ENCODE measurements around the gene EFNA4. TPM values are rescaled to one million over a fixed set of nuclear protein-coding genes. Genes with fewer than 3 reads are reported as not detected.

The EFNA4 gene
- polyA plus RNA-seq, 2 of the 4 experiments (the other 2 are of a cell fraction): 3.1 to 8.7 TPM

- Histone ChIP-seq H3K27ac (peak overlapping the region; percentile 26 to 66; a peak in 5 of 6 replicates), H3K4me2 (peak overlapping the region; percentile 45), H3K9me3 (no peaks in the 10 kb centered on the region), H3K4me3 (no peak overlapping the region), H3K4me1 (peaks cover 28% of the 10 kb centered on the region)
- ChIA-PET CTCF (interaction anchor here (1.4 to 1.8 kb wide), 2 partner anchors 46 to 134 kb away, joined by 3 to 4 read pairs; partner anchors contain the start of gene KRTCAP2), POLR2A (interaction anchor here (0.9 kb wide), 1 partner anchor 12 kb away, joined by 3 read pairs; the partner anchor contains the start of gene ADAM15)
- FAIRE-seq: no peak
- ATAC-seq: peak; percentile 60 to 78
- peak in 1 of 2 experiments; percentile 77 for DNase-seq (ENCODE audit: low read depth in 1 of 2, low spot score in 1 of 2)
- TF ChIP-seq ZNF302 (CRISPR knock-in tag; IDR thresholded peaks at IDR 0.05): no peak
- TF ChIP-seq ESRRA (IDR thresholded peaks at IDR 0.05; ENCODE audit: borderline replicate concordance, low read length): no peak
- no peak for TF ChIP-seq RAD21 (conservative IDR thresholded peaks at IDR 0.05 in 1 of 2, IDR thresholded peaks at IDR 0.05 in 1 of 2)
- TF ChIP-seq POLR2AphosphoS2 (conservative IDR thresholded peaks at IDR 0.05; ENCODE audit: low read length): no peak
- TF ChIP-seq RFX5 (IDR thresholded peaks at IDR 0.05): no peak
- TF ChIP-seq EHMT2 (IDR thresholded peaks at IDR 0.05; ENCODE audit: low read depth): no peak
- TF ChIP-seq CBX2 (IDR thresholded peaks at IDR 0.05; ENCODE audit: borderline replicate concordance, low read depth): no peak
- WGBS (ENCODE audit: missing lambda C conversion rate): 22% methylated on average over 8 of the region's 8 CpGs
Measured at GRCh38 chr1:155038602-155039307, 24.8 kb upstream of the EFNA4 start.

- H3K4me2 ChIP-seq: peak overlapping the region; percentile 45
- no peak overlapping the region for H3K4me3 ChIP-seq
- no peak for DNase-seq (ENCODE audit: low read depth in 1 of 2, low spot score in 1 of 2)
- no peaks in the 10 kb centered on the region for H3K9me3 ChIP-seq
- 86% methylated on average over 4 of the region's 4 CpGs for WGBS (ENCODE audit: missing lambda C conversion rate)
- no peak for ATAC-seq
- peaks cover 34% of the 10 kb centered on the region for H3K4me1 ChIP-seq
- no peak for FAIRE-seq
- CTCF ChIA-PET: interaction anchor here (1.4 to 1.8 kb wide), 3 partner anchors 46 to 369 kb away, joined by 3 to 4 read pairs (median 4); partner anchors contain the start of gene KRTCAP2
- no peak for TF ChIP-seq HOXB13 (CRISPR knock-in tag; IDR thresholded peaks at IDR 0.05; ENCODE audit: low read depth)
- no peak for TF ChIP-seq JUNB (IDR thresholded peaks at IDR 0.05)
- no peak for TF ChIP-seq ZFP36 (IDR thresholded peaks at IDR 0.05; ENCODE audit: borderline replicate concordance, partially characterized antibody)
- TF ChIP-seq JUN (IDR thresholded peaks at IDR 0.05): no peak
- no peak for TF ChIP-seq POLR2AphosphoS2 (conservative IDR thresholded peaks at IDR 0.05; ENCODE audit: low read length)
- no peak for TF ChIP-seq HOXA7 (CRISPR knock-in tag; IDR thresholded peaks at IDR 0.05)
- TF ChIP-seq MYC (IDR thresholded peaks at IDR 0.05; ENCODE audit: borderline replicate concordance, low read length): no peak
- TF ChIP-seq HOXB5 (CRISPR knock-in tag; IDR thresholded peaks at IDR 0.05): no peak
- TF ChIP-seq GATA3 (IDR thresholded peaks at IDR 0.05; ENCODE audit: borderline replicate concordance): no peak
- TF ChIP-seq USF2 (IDR thresholded peaks at IDR 0.05): no peak
- no peak for TF ChIP-seq E2F6 (IDR thresholded peaks at IDR 0.05; ENCODE audit: borderline replicate concordance, low read depth)
- TF ChIP-seq FOSL2 (IDR thresholded peaks at IDR 0.05): no peak
- no peak for TF ChIP-seq FOSL2 (CRISPR knock-in tag; IDR thresholded peaks at IDR 0.05)
- TF ChIP-seq BCL3 (IDR thresholded peaks at IDR 0.05): no peak
- POLR2A ChIA-PET: no interaction called here
- peak overlapping the region; percentile 19 to 66; a peak in 4 of 6 replicates for H3K27ac ChIP-seq
Measured at GRCh38 chr1:155039308-155039669, 24.3 kb upstream of the EFNA4 start.

All from A549 (cell line).